GM18511 (cell line): ENCODE results near the gene ATP1B4.

ENCODE experiments used
- ATAC-seq: cut with Tn5 transposase; IDR thresholded peaks from one replicate; pipeline ENCODE4 v1.9.1; 2021; ENCODE audit warnings: mild to moderate bottlenecking, moderate library complexity; ENCODE audit not compliant: unreplicated experiment

Gene ATP1B4

GRCh38 chrX:120372667-120373370 is 10.9 kb downstream of the ATP1B4 start:
- ATAC-seq = no peak

DNA sequence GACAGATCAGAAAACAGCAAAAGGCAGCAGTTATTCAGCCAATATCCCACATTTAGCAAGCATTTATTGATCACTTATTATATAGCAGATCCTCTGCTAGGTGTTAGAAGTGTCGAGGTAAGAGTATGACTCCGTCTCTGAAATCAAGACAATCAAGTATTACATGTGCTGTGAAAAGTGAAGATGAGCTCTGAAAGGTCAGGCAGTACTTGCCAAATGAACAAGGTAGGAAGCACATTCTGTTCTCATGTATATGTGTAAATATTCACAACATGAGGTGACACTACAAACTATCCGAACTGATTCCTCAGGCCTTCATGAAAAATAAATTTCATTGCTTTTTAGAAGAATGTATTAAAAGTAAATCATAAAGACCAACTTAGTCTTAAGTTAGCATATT is 15.3 kb downstream of the ATP1B4 start:
- no peak for ATAC-seq

- ATAC-seq = no peak
Measured at GRCh38 chrX:120377715-120378114, 15.8 kb downstream of the ATP1B4 start.

- no peak for ATAC-seq
Measured at GRCh38 chrX:120378570-120378969, 16.7 kb downstream of the ATP1B4 start.

DNA sequence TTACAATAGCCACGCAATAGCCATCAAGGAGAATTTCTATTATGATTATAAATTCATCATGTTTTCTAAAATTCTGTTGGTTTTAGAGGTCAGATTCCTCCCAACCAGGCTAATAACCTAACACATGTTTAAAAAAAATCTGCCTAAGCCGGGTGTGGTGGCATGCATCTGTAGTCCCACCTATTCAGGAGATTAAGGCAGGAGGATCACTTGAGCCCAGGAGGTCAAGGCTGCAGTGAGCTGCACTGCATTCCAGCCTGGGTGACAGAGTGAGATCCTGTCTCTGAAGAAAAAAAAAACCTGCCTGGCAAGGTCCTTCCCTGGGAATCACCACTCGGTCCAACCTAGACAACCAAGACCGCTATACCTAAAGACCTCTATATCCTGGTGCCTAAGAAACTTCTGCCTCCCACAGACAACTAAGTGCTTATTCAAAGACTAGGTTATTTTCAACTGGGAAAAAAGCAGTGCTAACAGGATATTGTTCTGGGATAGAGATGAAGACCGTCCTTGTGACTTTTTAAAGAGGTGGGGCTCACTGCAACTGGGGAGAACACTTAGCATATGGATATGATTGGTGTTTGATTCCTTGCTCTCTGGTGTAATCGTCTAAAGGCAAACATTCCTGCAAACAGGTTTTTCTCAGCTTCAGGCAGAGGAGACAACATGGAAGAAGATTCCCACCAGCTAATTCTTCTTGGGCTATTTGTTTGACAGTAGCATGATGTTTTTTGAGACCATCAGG is 18.2 kb downstream of the ATP1B4 start:
- ATAC-seq = no peak

- peak; percentile 78 for ATAC-seq
Measured at GRCh38 chrX:120380699-120381098, 18.8 kb downstream of the ATP1B4 start.

GRCh38 chrX:120401301-120401700 is 39.4 kb downstream of the ATP1B4 start:
- ATAC-seq = no peak

DNA sequence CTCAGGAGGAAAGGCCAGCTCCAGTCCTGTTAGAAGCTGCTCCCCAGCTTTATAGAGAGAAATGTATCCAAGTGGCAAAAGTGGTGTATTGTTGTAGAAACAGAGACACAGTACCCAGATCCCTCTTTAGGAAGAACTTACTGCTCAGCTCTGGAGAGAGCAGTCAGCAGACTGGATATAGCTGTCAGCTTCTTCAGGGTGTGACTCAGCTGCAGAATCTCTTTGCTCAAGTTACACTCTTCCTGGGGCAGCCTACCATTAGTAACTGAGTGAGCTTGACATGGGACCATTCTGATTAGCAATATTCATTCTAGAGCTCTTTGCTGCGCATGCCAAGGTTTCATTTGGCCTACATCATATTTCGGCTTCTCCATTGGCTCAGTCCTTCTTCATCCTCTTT is 40.5 kb downstream of the ATP1B4 start:
- ATAC-seq = no peak

DNA sequence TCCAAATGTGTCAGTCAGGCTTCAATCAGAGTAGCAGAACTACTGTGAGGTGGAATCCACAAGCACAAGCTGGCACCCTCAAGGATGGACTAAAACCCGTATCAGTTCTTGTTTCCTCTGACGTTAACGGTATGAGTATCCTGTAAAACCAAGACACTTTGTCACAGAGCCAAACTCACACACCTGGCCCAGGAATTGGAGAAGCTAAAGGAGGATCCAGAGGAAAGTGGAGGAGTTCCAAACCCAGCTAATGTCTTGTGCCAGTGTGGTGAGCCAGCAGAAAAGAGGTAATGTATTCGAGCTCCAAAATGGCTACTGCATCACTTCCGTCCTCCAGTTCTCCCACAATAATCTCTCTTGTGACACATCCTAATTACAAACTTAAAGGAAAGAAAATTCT is 44.7 kb downstream of the ATP1B4 start:
- no peak for ATAC-seq

DNA sequence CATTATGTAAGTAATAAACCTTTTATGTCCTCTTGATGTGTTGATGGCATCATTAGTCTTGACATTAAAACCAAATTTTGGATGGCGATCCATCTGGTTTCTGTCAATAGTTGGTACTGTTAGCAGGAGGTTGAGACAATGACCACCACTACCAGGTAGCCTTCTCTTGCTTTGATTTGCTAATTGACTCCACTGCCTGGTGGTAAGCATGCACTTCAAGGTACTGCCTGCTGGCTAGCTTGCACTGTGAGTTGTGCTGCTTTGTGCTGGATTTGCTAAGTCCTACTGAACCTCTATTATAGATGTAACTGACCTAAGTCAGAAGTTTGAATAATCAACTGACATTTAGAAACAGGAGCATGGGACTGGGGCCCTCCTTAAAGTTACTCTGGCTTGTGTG is 46.3 kb downstream of the ATP1B4 start:
- ATAC-seq = no peak

DNA sequence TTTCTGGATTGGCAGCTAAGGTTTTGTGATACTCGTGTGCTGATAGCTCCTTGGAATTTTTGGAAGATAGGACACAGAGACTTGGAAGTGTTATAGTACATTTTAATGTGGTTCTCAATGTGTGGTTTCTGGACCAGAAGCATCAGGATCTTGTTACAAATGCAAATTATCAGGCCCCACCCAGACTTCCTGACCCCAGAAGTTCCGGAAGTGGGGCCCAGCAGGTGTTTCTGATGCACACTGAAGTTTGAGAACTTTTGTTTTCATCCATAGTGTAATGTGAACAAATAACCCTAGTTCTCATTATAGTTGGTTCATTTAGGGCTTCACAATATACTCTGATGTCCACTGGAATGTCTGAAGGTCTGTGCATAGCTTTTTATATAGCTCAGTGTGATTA is 57.6 kb downstream of the ATP1B4 start:
- peak; percentile 66 for ATAC-seq

- no peak for ATAC-seq
Measured at GRCh38 chrX:120426599-120426998, 64.7 kb downstream of the ATP1B4 start.

- ATAC-seq = no peak
Measured at GRCh38 chrX:120428309-120428708, 66.4 kb downstream of the ATP1B4 start.

GRCh38 chrX:120429776-120430540 is 68.1 kb downstream of the ATP1B4 start:
- ATAC-seq = peak; percentile 82
